IMR-90 (cell line): ENCODE data around the gene HDAC7. TPM values are rescaled to one million over a fixed set of nuclear protein-coding genes. Genes with fewer than 3 reads are reported as not detected.

Experiments
- ATAC-seq: fragments of 200-7000 bp; cut with Tn5 transposase; 2 replicates; pipeline ENCODE4 v1.9.1; 2020; ENCODE audit warnings: low read depth, mild to moderate bottlenecking, moderate library complexity
- BruUV-seq: library from RNA; stranded (reverse); fragments of 400-500 nt; replicated peaks from 2 replicates; lab custom pipeline; 2021; lab: Mats Ljungman, UMichigan
- CTCF ChIA-PET: fragments of 300-600 bp; formaldehyde crosslinking; extraction: SDS; loops from one replicate; lab custom pipeline; 2021; ENCODE audit warnings: antibody characterized with exemption; lab: Yijun Ruan, JAX
- POLR2A ChIA-PET: fragments of 300-600 bp; sonication (Branson Sonifier 250); formaldehyde crosslinking; loops from one replicate; lab custom pipeline; 2022; ENCODE audit warnings: antibody characterized with exemption; ENCODE audit not compliant: unreplicated experiment; lab: Charles Lee
- DNase-seq: peaks from one replicate; pipeline ENCODE4 v3.0.0; 2013
- H2AFZ ChIP-seq: replicated peaks from 2 replicates; pipeline ENCODE3; 2013; ENCODE audit warnings: low read length, mild to moderate bottlenecking; ENCODE audit not compliant: poor library complexity
- H2AK5ac ChIP-seq: 2 replicates; pipeline ENCODE4 v1.6.1; 2013; ENCODE audit warnings: low read depth, low read length, inconsistent platforms
- H2AK9ac ChIP-seq: replicated peaks from 2 replicates; pipeline ENCODE3; 2013; ENCODE audit warnings: mild to moderate bottlenecking, low read depth, low read length, moderate library complexity; ENCODE audit not compliant: poor library complexity
- H2BK120ac ChIP-seq: 2 replicates; pipeline ENCODE4 v1.6.1; 2013; ENCODE audit warnings: low read depth, low read length, inconsistent platforms
- H2BK15ac ChIP-seq: 3 replicates; pipeline ENCODE4 v1.6.1; 2013; ENCODE audit warnings: low read depth, low read length, inconsistent platforms
- H2BK20ac ChIP-seq: 2 replicates; pipeline ENCODE4 v1.6.1; 2013; ENCODE audit warnings: low read depth, mild to moderate bottlenecking, inconsistent platforms, low read length, moderate library complexity
- H2BK5ac ChIP-seq: 2 replicates; pipeline ENCODE4 v1.6.1; 2013; ENCODE audit warnings: mild to moderate bottlenecking, low read depth, low read length, inconsistent platforms; ENCODE audit not compliant: poor library complexity, severe bottlenecking
- H3K14ac ChIP-seq: replicated peaks from 2 replicates; pipeline ENCODE4 v1.6.1; 2013; ENCODE audit warnings: low read depth, low read length, inconsistent platforms
- H3K18ac ChIP-seq: 2 replicates; pipeline ENCODE4 v1.6.1; 2013; ENCODE audit warnings: low read depth, low read length, control low read depth
- H3K23ac ChIP-seq: 2 replicates; pipeline ENCODE4 v1.6.1; 2013; ENCODE audit warnings: low read depth, low read length, inconsistent platforms
- H3K27ac ChIP-seq: 2 replicates; pipeline ENCODE4 v1.5.1; 2013; ENCODE audit warnings: mild to moderate bottlenecking, control low read depth, low read length; ENCODE audit not compliant: insufficient read depth
- H3K27me3 ChIP-seq: 2 replicates; pipeline ENCODE4 v1.6.1; 2013; ENCODE audit warnings: low read length; ENCODE audit not compliant: control insufficient read depth, insufficient read depth
- H3K36me3 ChIP-seq: 2 replicates; pipeline ENCODE4 v1.6.1; 2013; ENCODE audit warnings: low read length, mixed read lengths; ENCODE audit not compliant: control insufficient read depth, insufficient read depth
- H3K4ac ChIP-seq: 2 replicates; pipeline ENCODE4 v1.6.1; 2013; ENCODE audit warnings: low read depth, low read length, inconsistent platforms
- H3K4me1 ChIP-seq: 2 replicates; pipeline ENCODE4 v1.6.1; 2013; ENCODE audit warnings: low read length, mixed read lengths; ENCODE audit not compliant: control insufficient read depth, insufficient read depth
- H3K4me2 ChIP-seq: 2 replicates; pipeline ENCODE4 v1.6.1; 2013; ENCODE audit warnings: low read depth, mild to moderate bottlenecking, control low read depth, low read length, moderate library complexity
- H3K4me3 ChIP-seq: 2 replicates; pipeline ENCODE4 v1.5.1; 2013; ENCODE audit warnings: low read depth, mild to moderate bottlenecking, control low read depth, low read length, moderate library complexity; ENCODE audit not compliant: insufficient read depth
- H3K56ac ChIP-seq: 2 replicates; pipeline ENCODE4 v1.6.1; 2013; ENCODE audit warnings: low read length, inconsistent platforms; ENCODE audit not compliant: insufficient read depth; ENCODE audit errors: extremely low read depth
- H3K79me1 ChIP-seq, 2 experiments: 2 replicates each; pipeline ENCODE4 v1.6.1; 2013; ENCODE audit warnings: low read length in 2 of 2, inconsistent platforms in 1 of 2, low read depth in 1 of 2
- H3K9ac ChIP-seq: 2 replicates; pipeline ENCODE4 v1.6.1; 2013; ENCODE audit warnings: low read depth, low read length, control low read depth
- H3K9me1 ChIP-seq: 2 replicates; pipeline ENCODE4 v1.6.1; 2013; ENCODE audit warnings: low read length, inconsistent platforms; ENCODE audit not compliant: insufficient read depth
- H3K9me3 ChIP-seq: 2 replicates; pipeline ENCODE4 v1.6.1; 2013; ENCODE audit warnings: low read length; ENCODE audit not compliant: control insufficient read depth, insufficient read depth
- H4K20me1 ChIP-seq: 2 replicates; pipeline ENCODE4 v1.6.1; 2013; ENCODE audit warnings: low read length, inconsistent platforms; ENCODE audit not compliant: insufficient read depth
- H4K5ac ChIP-seq: 2 replicates; pipeline ENCODE4 v1.6.1; 2013; ENCODE audit warnings: mild to moderate bottlenecking, low read depth, low read length, control low read depth
- H4K8ac ChIP-seq, 2 experiments: 2 replicates each; pipeline ENCODE4 v1.6.1; 2013; ENCODE audit warnings: low read depth in 2 of 2, low read length in 2 of 2, control low read depth in 1 of 2, inconsistent platforms in 1 of 2
- H4K91ac ChIP-seq: 2 replicates; pipeline ENCODE4 v1.6.1; 2013; ENCODE audit warnings: low read depth, low read length, inconsistent platforms; ENCODE audit not compliant: insufficient read depth
- CEBPB ChIP-seq: IDR thresholded peaks from 2 replicates; pipeline ENCODE4 v1.6.1; 2012; ENCODE audit warnings: low read depth, low read length, improper control_type of control experiment
- MAFK ChIP-seq: IDR thresholded peaks from 2 replicates; pipeline ENCODE4 v1.6.1; 2012; ENCODE audit warnings: low read depth, low read length, improper control_type of control experiment
- MAZ ChIP-seq: IDR thresholded peaks from 2 replicates; pipeline ENCODE4 v1.6.1; 2012; ENCODE audit warnings: low read depth, mild to moderate bottlenecking, low read length, improper control_type of control experiment, moderate library complexity, borderline replicate concordance
- MXI1 ChIP-seq: IDR thresholded peaks from 2 replicates; pipeline ENCODE4 v1.6.1; 2012; ENCODE audit warnings: low read depth, mild to moderate bottlenecking, low read length, moderate library complexity, borderline replicate concordance
- NFE2L2 ChIP-seq: fragments of 150-350 bp; IDR thresholded peaks from 2 replicates; pipeline ENCODE4 v1.6.1; 2016; ENCODE audit warnings: low read depth, mild to moderate bottlenecking, low read length
- POLR2A ChIP-seq: IDR thresholded peaks from 2 replicates; pipeline ENCODE4 v1.6.1; 2012; ENCODE audit warnings: mild to moderate bottlenecking, low read depth, low read length
- RAD21 ChIP-seq: IDR thresholded peaks from 2 replicates; pipeline ENCODE4 v1.6.1; 2012; ENCODE audit warnings: low read length, improper control_type of control experiment
- RCOR1 ChIP-seq: IDR thresholded peaks from 2 replicates; pipeline ENCODE4 v1.6.1; 2012; ENCODE audit warnings: mild to moderate bottlenecking, low read length, improper control_type of control experiment; ENCODE audit not compliant: insufficient replicate concordance
- SMC3 ChIP-seq: fragments of 150-350 bp; IDR thresholded peaks from 2 replicates; pipeline ENCODE4 v1.6.1; 2016; ENCODE audit warnings: low read depth, mild to moderate bottlenecking, antibody characterized with exemption, low read length, moderate library complexity
- WGBS, 2 experiments: methylation state at CpG; one replicate each; pipeline versions ENCODE4 v1.1.5 to v1.1.7; 2013; ENCODE audit warnings: missing lambda C conversion rate in 2 of 2; ENCODE audit not compliant: insufficient read length in 1 of 2; ENCODE audit errors: extremely low coverage in 2 of 2; 5-methylcytosine and 5-hydroxymethylcytosine counted together
- dilution Hi-C: fragments of 300-500 bp; cut with HindIII; formaldehyde crosslinking; loops from one replicate; pipeline ENCODE4 v1.14.3; 2018; ENCODE audit warnings: low sequenced_read_pairs; ENCODE audit not compliant: unreplicated experiment
- in situ Hi-C: fragments of 300-500 bp; cut with MboI; formaldehyde crosslinking; loops from 3 replicates; pipeline ENCODE4 v1.14.3; 2019; ENCODE audit warnings: low sequenced_read_pairs, inconsistent platforms, mixed read lengths
- intact Hi-C: fragments of 100-400 bp; cut with micrococcal nuclease; formaldehyde crosslinking; loops from 2 replicates; pipeline ENCODE4 v1.10.0; 2022
- polyA plus RNA-seq, 3 experiments: library from polyadenylated mRNA; depleted of rRNA; stranded (reverse); fragments of >200 nt; gene quantifications; 2 replicates each; pipeline ENCODE4 v1.2.3, GENCODE V29; 2012; ENCODE audit warnings: low replicate concordance in 1 of 3
- total RNA-seq: library from RNA; depleted of rRNA; stranded (reverse); fragments of >200 nt; gene quantifications from 2 replicates; pipeline ENCODE4 v1.2.3, GENCODE V29; 2012
- TF ChIP-seq, protein P1 (sequence below): fragments of 150-350 bp; IDR thresholded peaks from 2 replicates; pipeline ENCODE4 v1.6.1; 2016; ENCODE audit warnings: low read depth, mild to moderate bottlenecking, low read length, moderate library complexity, borderline replicate concordance
- TF ChIP-seq, protein P2 (sequence below): conservative IDR thresholded peaks from 2 replicates; pipeline ENCODE4 v1.5.1; 2012; ENCODE audit warnings: mild to moderate bottlenecking, low read depth, low read length, improper control_type of control experiment

HDAC7 gene
- total and polyA plus RNA-seq, 2 of the 4 experiments (the other 2 are of a cell fraction): 10.4 to 64.7 TPM

DNA sequence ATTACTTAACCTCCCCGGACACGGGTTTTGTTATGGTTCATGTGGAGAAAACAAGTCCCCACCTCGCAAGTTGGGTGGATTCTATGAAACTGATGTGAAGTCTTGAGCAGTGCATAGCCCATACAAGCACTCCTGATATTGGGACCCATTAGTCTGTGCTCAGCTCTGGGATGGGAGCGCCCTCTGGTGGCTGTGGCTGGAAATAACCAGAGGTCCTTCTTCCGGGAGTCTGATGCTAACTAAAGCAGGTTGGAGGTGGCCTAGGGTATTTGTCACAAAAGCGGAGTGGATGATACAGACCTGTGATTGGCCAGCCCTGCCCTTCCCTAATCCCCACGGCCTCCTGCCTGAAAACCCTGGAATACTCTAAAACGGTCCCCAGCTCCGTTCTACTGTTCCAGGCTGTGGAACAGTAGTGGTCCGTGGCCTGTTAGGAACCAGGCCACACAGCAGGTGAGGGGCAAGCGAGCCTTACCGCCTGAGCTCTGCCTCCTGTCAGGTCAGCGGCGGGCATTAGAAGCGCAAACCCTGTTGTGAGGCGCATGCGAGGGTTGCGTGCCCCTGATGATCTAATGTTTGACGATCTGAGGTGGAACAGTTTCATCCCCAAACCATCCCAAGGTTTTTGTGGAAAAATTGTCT lies 40.3 kb downstream of the HDAC7 start:
- 20% methylated on average over 4 of the region's 19 CpGs; no CpG with 5 or more reads in 1 of the 2 experiments for WGBS, 2 experiments
- no TSS peak for BruUV-seq
- peaks cover 21% of the 10 kb centered on the region for H3K4me1 ChIP-seq
- H3K9ac ChIP-seq: no peak overlapping the region
- H3K23ac ChIP-seq: no peak overlapping the region
- no peaks in the 10 kb centered on the region for H3K9me3 ChIP-seq
- POLR2A ChIA-PET: no interaction called here
- DNase-seq (peak; percentile 79), ATAC-seq (peak; percentile 83)
- H4K8ac ChIP-seq: no peak overlapping the region
- in situ Hi-C loops (loop anchor here (5.0 kb wide), 1 partner anchor 67 kb away; no protein-coding TSS in a partner anchor), intact Hi-C loops (loop anchor here (1.0 to 10.0 kb wide), 5 partner anchors 37 to 745 kb away; no protein-coding TSS in a partner anchor), dilution Hi-C loops (no loop called here)
- H3K18ac ChIP-seq: no peak overlapping the region
- no peak overlapping the region for H3K4ac ChIP-seq
- no peak overlapping the region for H3K4me3 ChIP-seq
- peaks cover 9% of the 10 kb centered on the region; the same call in 1 of the 2 replicates for H3K9me1 ChIP-seq
- no peak overlapping the region for H3K14ac ChIP-seq
- H2BK5ac ChIP-seq: no peak overlapping the region
- H3K79me1 ChIP-seq: peaks cover 0 to 7% of the 10 kb centered on the region in 2 experiments; a peak in 1 of 4 replicates
- H3K27ac ChIP-seq: no peak overlapping the region
- no peaks in the 10 kb centered on the region for H3K27me3 ChIP-seq
- peaks cover 11% of the 10 kb centered on the region; the same call in 1 of the 2 replicates for H4K20me1 ChIP-seq
- H3K4me2 ChIP-seq: no peak overlapping the region
- CTCF ChIA-PET: interaction anchor here (1.1 to 2.1 kb wide), 2 partner anchors 12 to 38 kb away, joined by 4 to 10 read pairs; no protein-coding TSS in a partner anchor
- H3K36me3 ChIP-seq: peaks cover 22% of the 10 kb centered on the region
- H2AK9ac ChIP-seq: peak overlapping the region; percentile 47
- no peak overlapping the region for H2BK15ac ChIP-seq
- no peak overlapping the region for H4K91ac ChIP-seq
- H2BK120ac ChIP-seq: no peak overlapping the region
- H2BK20ac ChIP-seq: no peak overlapping the region
- H2AFZ ChIP-seq: peak overlapping the region; percentile 61
- H4K5ac ChIP-seq: no peak overlapping the region
- TF ChIP-seq RAD21 (peak; percentile 96), MXI1 (no peak), NFE2L2 (no peak), POLR2A (peak; percentile 35; the same call in 1 of the 2 replicates), CEBPB (no peak), RCOR1 (no peak), SMC3 (peak; percentile 98), MAZ (peak; percentile 37; the same call in 1 of the 2 replicates), MAFK (no peak)
- TF ChIP-seq, protein P1, sequence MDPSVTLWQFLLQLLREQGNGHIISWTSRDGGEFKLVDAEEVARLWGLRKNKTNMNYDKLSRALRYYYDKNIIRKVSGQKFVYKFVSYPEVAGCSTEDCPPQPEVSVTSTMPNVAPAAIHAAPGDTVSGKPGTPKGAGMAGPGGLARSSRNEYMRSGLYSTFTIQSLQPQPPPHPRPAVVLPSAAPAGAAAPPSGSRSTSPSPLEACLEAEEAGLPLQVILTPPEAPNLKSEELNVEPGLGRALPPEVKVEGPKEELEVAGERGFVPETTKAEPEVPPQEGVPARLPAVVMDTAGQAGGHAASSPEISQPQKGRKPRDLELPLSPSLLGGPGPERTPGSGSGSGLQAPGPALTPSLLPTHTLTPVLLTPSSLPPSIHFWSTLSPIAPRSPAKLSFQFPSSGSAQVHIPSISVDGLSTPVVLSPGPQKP: no peak
- TF ChIP-seq, protein P2, sequence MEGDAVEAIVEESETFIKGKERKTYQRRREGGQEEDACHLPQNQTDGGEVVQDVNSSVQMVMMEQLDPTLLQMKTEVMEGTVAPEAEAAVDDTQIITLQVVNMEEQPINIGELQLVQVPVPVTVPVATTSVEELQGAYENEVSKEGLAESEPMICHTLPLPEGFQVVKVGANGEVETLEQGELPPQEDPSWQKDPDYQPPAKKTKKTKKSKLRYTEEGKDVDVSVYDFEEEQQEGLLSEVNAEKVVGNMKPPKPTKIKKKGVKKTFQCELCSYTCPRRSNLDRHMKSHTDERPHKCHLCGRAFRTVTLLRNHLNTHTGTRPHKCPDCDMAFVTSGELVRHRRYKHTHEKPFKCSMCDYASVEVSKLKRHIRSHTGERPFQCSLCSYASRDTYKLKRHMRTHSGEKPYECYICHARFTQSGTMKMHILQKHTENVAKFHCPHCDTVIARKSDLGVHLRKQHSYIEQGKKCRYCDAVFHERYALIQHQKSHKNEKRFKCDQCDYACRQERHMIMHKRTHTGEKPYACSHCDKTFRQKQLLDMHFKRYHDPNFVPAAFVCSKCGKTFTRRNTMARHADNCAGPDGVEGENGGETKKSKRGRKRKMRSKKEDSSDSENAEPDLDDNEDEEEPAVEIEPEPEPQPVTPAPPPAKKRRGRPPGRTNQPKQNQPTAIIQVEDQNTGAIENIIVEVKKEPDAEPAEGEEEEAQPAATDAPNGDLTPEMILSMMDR: peak; percentile 98
- peak overlapping the region; percentile 30; the same call in 1 of the 2 replicates for H2AK5ac ChIP-seq
- no peak overlapping the region for H3K56ac ChIP-seq
